Transverse colon (tissue), 4 donors: Measurements from ENCODE around the gene KRTAP10-10.

Experiments
- CTCF ChIP-seq, 5 experiments: fragments of 200-600 bp in 3 of 5; fragments of 450-650 bp in 2 of 5; sonication (generic) in 3 of 5; IDR thresholded peaks; 1 replicate in 2 of 5; 2 replicates in 3 of 5; pipeline ENCODE4 v1.5.1; 2016 to 2017; ENCODE audit warnings: antibody characterized with exemption in 5 of 5, inconsistent platforms in 3 of 5, mild to moderate bottlenecking in 2 of 5, moderate library complexity in 1 of 5
- POLR2AphosphoS5 ChIP-seq, 3 donors: sonication (generic); formaldehyde crosslinking; IDR thresholded peaks; one replicate each; pipeline ENCODE4 v1.6.1; 2016; ENCODE audit warnings: antibody characterized with exemption in 3 of 3

- TF ChIP-seq CTCF (IDR thresholded peaks at IDR 0.05): no peak
- TF ChIP-seq POLR2AphosphoS5 (IDR thresholded peaks at IDR 0.05): no peak
These were observed 45.5 kb downstream of the KRTAP10-10 start for GRCh38 chr21:44682580-44683151.
